HCT116 (cell line): ENCODE measurements around the gene SLC35E4. TPM values are rescaled to one million over a fixed set of nuclear protein-coding genes. Genes with fewer than 3 reads are reported as not detected.

Experiments
- ATAC-seq: fragments of 200-7000 bp; cut with Tn5 transposase; 2 replicates; pipeline ENCODE4 v1.9.1; 2020; ENCODE audit warnings: mild to moderate bottlenecking, moderate library complexity
- BruUV-seq: library from RNA; stranded (reverse); fragments of 400-500 nt; replicated peaks from 2 replicates; lab custom pipeline; 2021; lab: Mats Ljungman, UMichigan
- CTCF ChIA-PET: fragments of 300-600 bp; sonication (Branson Sonifier 250); formaldehyde crosslinking; loops from one replicate; lab custom pipeline; 2021; ENCODE audit warnings: antibody characterized with exemption; lab: Charles Lee
- POLR2A ChIA-PET: fragments of 300-600, 350-600 bp; sonication (Branson Sonifier 250); formaldehyde crosslinking; loops from one replicate; lab custom pipeline; 2021; ENCODE audit warnings: antibody characterized with exemption; lab: Charles Lee
- RAD21 ChIA-PET, 2 experiments: fragments of 300-600 bp; sonication (Branson Sonifier 250); formaldehyde crosslinking; loops; one replicate each; lab custom pipeline; 2023; ENCODE audit warnings: low total read pairs in 2 of 2; ENCODE audit not compliant: uncharacterized antibody in 2 of 2, unreplicated experiment in 2 of 2, low non-redundant PET in 1 of 2; lab: Charles Lee
- DNase-seq: peaks from one replicate; pipeline ENCODE4 v3.0.0-alpha.2; 2010; ENCODE audit warnings: low read depth, low spot score
- H2AFZ ChIP-seq: fragments of 200-600 bp; shearing (Covaris generic), sonication (generic); 2 replicates; pipeline ENCODE4 v1.6.1; 2017; ENCODE audit warnings: low read depth, mixed run types, mixed read lengths, antibody characterized with exemption, low read length; ENCODE audit not compliant: poor library complexity, severe bottlenecking
- H3K27ac ChIP-seq: 2 replicates; pipeline ENCODE4 v1.5.1; 2012; ENCODE audit warnings: low read depth, low read length
- H3K27me3 ChIP-seq: fragments of 200-600 bp; sonication (generic); 2 replicates; pipeline ENCODE4 v1.6.1; 2016; ENCODE audit warnings: mixed run types, low read length, mixed read lengths; ENCODE audit not compliant: insufficient read depth
- H3K36me3 ChIP-seq, 2 experiments: fragments of 200-500 bp in 1 of 2; fragments of 200-600 bp in 1 of 2; sonication (Bioruptor generic) in 1 of 2; sonication (generic) in 1 of 2; 2 replicates each; pipeline versions ENCODE4 v1.5.1 to v1.6.1; 2014 to 2016; ENCODE audit warnings: low read length in 2 of 2, inconsistent platforms in 1 of 2, mixed read lengths in 1 of 2, mixed run types in 1 of 2; ENCODE audit not compliant: insufficient read depth in 2 of 2, control insufficient read depth in 1 of 2
- H3K4me1 ChIP-seq, 2 experiments: fragments of 200-600 bp in 1 of 2; sonication (generic) in 1 of 2; 2 replicates each; pipeline versions ENCODE4 v1.5.1 to v1.6.1; 2012 to 2017; ENCODE audit warnings: low read length in 2 of 2, inconsistent platforms in 1 of 2, mild to moderate bottlenecking in 1 of 2, mixed read lengths in 1 of 2, mixed run types in 1 of 2, moderate library complexity in 1 of 2; ENCODE audit not compliant: insufficient read depth in 2 of 2, control insufficient read depth in 1 of 2
- H3K4me2 ChIP-seq: fragments of 200-600 bp; sonication (generic); 2 replicates; pipeline ENCODE4 v1.6.1; 2017; ENCODE audit warnings: mixed run types, low read length, mixed read lengths
- H3K4me3 ChIP-seq, 2 experiments: fragments of 200-600 bp in 1 of 2; sonication (generic) in 1 of 2; replicated peaks in 1 of 2; 2 replicates each; pipeline ENCODE4 v1.5.1; 2011 to 2016; ENCODE audit warnings: low read length in 2 of 2, control low read depth in 1 of 2, low read depth in 1 of 2, mild to moderate bottlenecking in 1 of 2, mixed read lengths in 1 of 2, mixed run types in 1 of 2
- H3K79me2 ChIP-seq: fragments of 200-600 bp; sonication (generic); 2 replicates; pipeline ENCODE4 v1.6.1; 2017; ENCODE audit warnings: mild to moderate bottlenecking, mixed run types, low read length, moderate library complexity, mixed read lengths; ENCODE audit not compliant: insufficient read depth
- H3K9ac ChIP-seq: fragments of 200-600 bp; sonication (generic); 2 replicates; pipeline ENCODE4 v1.6.1; 2016; ENCODE audit warnings: low read length, mixed read lengths
- H3K9me2 ChIP-seq: fragments of 200-600 bp; sonication (generic), shearing (Covaris generic); 2 replicates; pipeline ENCODE4 v1.6.1; 2017; ENCODE audit warnings: mixed run types, mild to moderate bottlenecking, moderate library complexity; ENCODE audit not compliant: insufficient read depth
- H3K9me3 ChIP-seq, 2 experiments: fragments of 200-500 bp in 1 of 2; fragments of 200-600 bp in 1 of 2; sonication (Bioruptor generic) in 1 of 2; sonication (generic) in 1 of 2; 2 replicates each; pipeline ENCODE4 v1.6.1; 2014 to 2017; ENCODE audit warnings: low read length in 2 of 2, mixed read lengths in 2 of 2, inconsistent platforms in 1 of 2, low read depth in 1 of 2, mild to moderate bottlenecking in 1 of 2, mixed run types in 1 of 2, moderate library complexity in 1 of 2; ENCODE audit not compliant: control insufficient read depth in 1 of 2, insufficient read depth in 1 of 2
- H4K20me1 ChIP-seq: fragments of 200-600 bp; sonication (generic), shearing (Covaris generic); 2 replicates; pipeline ENCODE4 v1.6.1; 2017; ENCODE audit warnings: mixed run types, mild to moderate bottlenecking, moderate library complexity; ENCODE audit not compliant: insufficient read depth
- ATF3 ChIP-seq: IDR thresholded peaks from 2 replicates; pipeline ENCODE4 v1.6.1; 2012
- CEBPB ChIP-seq: IDR thresholded peaks from 2 replicates; pipeline ENCODE4 v1.6.1; 2012; ENCODE audit warnings: low read depth
- CTCF ChIP-seq, 3 experiments: fragments of 200-600 bp in 1 of 3; sonication (generic) in 1 of 3; IDR thresholded peaks in 2 of 3; conservative IDR thresholded peaks in 1 of 3; 2 replicates each; pipeline ENCODE4 v1.5.1; 2012 to 2017; ENCODE audit warnings: low read depth in 2 of 3, low read length in 2 of 3, antibody characterized with exemption in 1 of 3, borderline replicate concordance in 1 of 3, control low read depth in 1 of 3, mild to moderate bottlenecking in 1 of 3, mixed read lengths in 1 of 3, mixed run types in 1 of 3, moderate library complexity in 1 of 3; ENCODE audit not compliant: insufficient read depth in 1 of 3
- EZH2phosphoT487 ChIP-seq: fragments of 200-600 bp; IDR thresholded peaks from 2 replicates; pipeline ENCODE4 v1.6.1; 2018; ENCODE audit warnings: antibody characterized with exemption, borderline replicate concordance
- REST ChIP-seq: IDR thresholded peaks from 2 replicates; pipeline ENCODE4 v1.6.1; 2012; ENCODE audit warnings: low read depth
- SIN3A ChIP-seq: IDR thresholded peaks from 2 replicates; pipeline ENCODE4 v1.6.1; 2012; ENCODE audit warnings: low read depth
- SP1 ChIP-seq: IDR thresholded peaks from 2 replicates; pipeline ENCODE4 v1.6.1; 2012; ENCODE audit warnings: low read depth
- TCF7L2 ChIP-seq: IDR thresholded peaks from 2 replicates; pipeline ENCODE4 v1.7.0; 2011; ENCODE audit warnings: borderline replicate concordance, inconsistent platforms; ENCODE audit not compliant: insufficient read depth, insufficient read length; ENCODE audit errors: extremely low read depth
- intact Hi-C: fragments of 100-400 bp; cut with micrococcal nuclease; formaldehyde crosslinking; loops from 2 replicates; pipeline ENCODE4 v1.10.0; 2022
- total RNA-seq: library from RNA; stranded (reverse); gene quantifications from one replicate; pipeline ENCODE4 v1.2.1, GENCODE V29; 2021; ENCODE audit not compliant: unreplicated experiment

Gene SLC35E4
- total RNA-seq, 1 experiment from 2014 or later = 6.2 TPM

GRCh38 chr22:30664798-30665197 lies 29.2 kb downstream of the SLC35E4 start (continued):
- TF ChIP-seq REST (no peak), SP1 (no peak), ATF3 (no peak), SIN3A (no peak), TCF7L2 (no peak), EZH2phosphoT487 (no peak)
- TF ChIP-seq, all 23 proteins: peak for 0

- Histone ChIP-seq H3K27me3 (no peaks in the 10 kb centered on the region), H3K9me3 (no peaks in the 10 kb centered on the region), H3K9ac (no peak overlapping the region), H3K4me2 (no peak overlapping the region), H3K4me1 (peaks cover 13 to 24% of the 10 kb centered on the region in 2 experiments), H3K79me2 (no peaks in the 10 kb centered on the region), H3K4me3 (no peak overlapping the region), H4K20me1 (no peaks in the 10 kb centered on the region), H3K9me2 (no peaks in the 10 kb centered on the region), H3K27ac (no peak overlapping the region), H2AFZ (no peak overlapping the region), H3K36me3 (peaks cover 0 to 4% of the 10 kb centered on the region in 2 experiments; a peak in 2 of 4 replicates)
- CTCF ChIA-PET = no interaction called here
- RAD21 ChIA-PET = no interaction called here
- no peak for DNase-seq
- POLR2A ChIA-PET = no interaction called here
- TF ChIP-seq EZH2phosphoT487 = no peak
- TF ChIP-seq CTCF (IDR thresholded peaks at IDR 0.05 in 2 of 3, conservative IDR thresholded peaks at IDR 0.05 in 1 of 3; ENCODE audit: borderline replicate concordance in 1 of 3, insufficient read depth in 1 of 3, low read depth in 2 of 3, low read length in 2 of 3) = no peak
- TF ChIP-seq SP1 = no peak
- no peak for TF ChIP-seq CEBPB
- no peak for ATAC-seq
- BruUV-seq = no TSS peak
- intact Hi-C loops = no loop called here
Measured at GRCh38 chr22:30665266-30665665, 29.7 kb downstream of the SLC35E4 start.
